Right lobe of liver (tissue), 6 donors: ENCODE results near the gene COA5. TPM values are rescaled to one million over a fixed set of nuclear protein-coding genes. Genes with fewer than 3 reads are reported as not detected.

ENCODE experiments used
- ATAC-seq, 4 donors: fragments of 200-7000 bp; cut with Tn5 transposase; one replicate each; pipeline ENCODE4 v1.9.1; 2020; ENCODE audit warnings: mild to moderate bottlenecking in 4 of 4, moderate library complexity in 4 of 4
- DNase-seq, 3 donors: peaks; one replicate each; pipeline ENCODE4 v3.0.0-alpha.2; 2020
- H3K27ac ChIP-seq, 3 donors: fragments of 200-600 bp; one replicate each; pipeline ENCODE4 v1.8.0; 2022
- H3K27me3 ChIP-seq, 2 donors: fragments of 200-600 bp; one replicate each; pipeline ENCODE4 v1.8.0; 2022
- H3K36me3 ChIP-seq, 4 donors: fragments of 200-600 bp; sonication (generic) in 1 of 4; one replicate each; pipeline versions ENCODE4 v1.5.1 to v1.8.0; 2017 to 2022; ENCODE audit warnings: control low read depth in 1 of 4
- H3K4me1 ChIP-seq, 4 donors: fragments of 200-600 bp; sonication (generic) in 1 of 4; one replicate each; pipeline versions ENCODE4 v1.5.1 to v1.8.0; 2017 to 2022; ENCODE audit warnings: control low read depth in 1 of 4
- H3K4me3 ChIP-seq, 3 donors: fragments of 200-600 bp; one replicate each; pipeline ENCODE4 v1.8.0; 2022
- H3K9me3 ChIP-seq, 4 donors: fragments of 200-600 bp; sonication (generic) in 1 of 4; one replicate each; pipeline versions ENCODE4 v1.5.1 to v1.8.0; 2017 to 2022; ENCODE audit warnings: control low read depth in 1 of 4
- POLR2A ChIP-seq: fragments of 450-650 bp; IDR thresholded peaks from one replicate; pipeline ENCODE4 v1.6.1; 2017; ENCODE audit warnings: antibody characterized with exemption, mild to moderate bottlenecking
- WGBS: methylation state at CpG from one replicate; pipeline ENCODE4 v1.1.6; 2018; ENCODE audit warnings: low coverage, low lambda C conversion rate; ENCODE audit not compliant: insufficient coverage; ENCODE audit errors: missing lambda C conversion rate; 5-methylcytosine and 5-hydroxymethylcytosine counted together
- intact Hi-C, 2 donors: fragments of 100-400 bp; cut with DNase I; formaldehyde crosslinking; loops; one replicate each; pipeline versions ENCODE4 v1.11.2 to v1.14.1; 2022
- total RNA-seq, 6 experiments: library from RNA; depleted of rRNA in 2 of 6; stranded (reverse); fragments of >200 nt in 2 of 6; fragmentation: NEBNext Ultra II Directional in 3 of 6; extraction: Animal tissue kit (Norgen Biotek cat#: 25700) in 3 of 6; gene quantifications; one replicate each; pipeline versions ENCODE4 v1.1.0 to v1.2.4, GENCODE V29; 2016 to 2023
- TF ChIP-seq, protein P1 (sequence below), 4 donors: fragments of 200-600 bp in 3 of 4; fragments of 450-650 bp in 1 of 4; IDR thresholded peaks; one replicate each; pipeline versions ENCODE4 v1.5.1 to v1.8.0; 2016 to 2022; ENCODE audit warnings: antibody characterized with exemption in 4 of 4, mild to moderate bottlenecking in 2 of 4
- donor health status: DM: no; HTN: yes; CAD: no.
- donor health status: DM: no; HTN: no; CAD: no.
- donor health status: DM: no; HTN: no; CAD: no.
- donor health status: DM: no; HTN: yes; CAD: no.
- donor health status: DM: no; HTN: yes; CAD: no.

The COA5 gene
- total RNA-seq, 6 experiments from 2014 or later: 12.9 to 23.0 (median 16.7) TPM

DNA sequence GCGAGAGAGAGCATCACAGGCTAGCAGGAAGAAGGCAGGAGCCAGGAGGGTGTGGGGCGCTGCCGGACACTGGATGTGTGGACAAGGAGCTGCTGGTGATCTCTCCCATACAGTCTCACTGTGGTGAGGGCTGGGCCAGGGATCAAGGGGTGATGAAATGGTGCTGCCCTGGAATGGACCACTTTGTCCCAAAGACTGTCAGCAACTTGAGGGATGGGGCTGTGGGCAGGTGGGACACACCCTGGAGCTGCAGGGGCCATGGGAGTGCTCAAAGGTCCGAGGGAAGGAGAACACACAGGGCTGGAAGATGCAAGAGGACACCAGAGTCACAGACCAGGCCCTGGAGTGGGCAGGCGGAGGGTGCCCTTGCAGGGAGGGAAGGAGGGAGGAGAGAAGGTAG is 38.0 kb downstream of the COA5 start:
- ATAC-seq: no peak
- H3K4me1 ChIP-seq: no peaks in the 10 kb centered on the region
- 92% methylated on average over 2 of the region's 5 CpGs for WGBS
- no peak for DNase-seq
- H3K9me3 ChIP-seq: no peaks in the 10 kb centered on the region
- no peak overlapping the region for H3K4me3 ChIP-seq
- peaks cover 0 to 25% (median under 1%) of the 10 kb centered on the region in 4 donors for H3K36me3 ChIP-seq
- H3K27me3 ChIP-seq: no peaks in the 10 kb centered on the region
- intact Hi-C loops: no loop called here
- no peak overlapping the region for H3K27ac ChIP-seq
- TF ChIP-seq, protein P1, sequence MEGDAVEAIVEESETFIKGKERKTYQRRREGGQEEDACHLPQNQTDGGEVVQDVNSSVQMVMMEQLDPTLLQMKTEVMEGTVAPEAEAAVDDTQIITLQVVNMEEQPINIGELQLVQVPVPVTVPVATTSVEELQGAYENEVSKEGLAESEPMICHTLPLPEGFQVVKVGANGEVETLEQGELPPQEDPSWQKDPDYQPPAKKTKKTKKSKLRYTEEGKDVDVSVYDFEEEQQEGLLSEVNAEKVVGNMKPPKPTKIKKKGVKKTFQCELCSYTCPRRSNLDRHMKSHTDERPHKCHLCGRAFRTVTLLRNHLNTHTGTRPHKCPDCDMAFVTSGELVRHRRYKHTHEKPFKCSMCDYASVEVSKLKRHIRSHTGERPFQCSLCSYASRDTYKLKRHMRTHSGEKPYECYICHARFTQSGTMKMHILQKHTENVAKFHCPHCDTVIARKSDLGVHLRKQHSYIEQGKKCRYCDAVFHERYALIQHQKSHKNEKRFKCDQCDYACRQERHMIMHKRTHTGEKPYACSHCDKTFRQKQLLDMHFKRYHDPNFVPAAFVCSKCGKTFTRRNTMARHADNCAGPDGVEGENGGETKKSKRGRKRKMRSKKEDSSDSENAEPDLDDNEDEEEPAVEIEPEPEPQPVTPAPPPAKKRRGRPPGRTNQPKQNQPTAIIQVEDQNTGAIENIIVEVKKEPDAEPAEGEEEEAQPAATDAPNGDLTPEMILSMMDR (IDR thresholded peaks at IDR 0.05): no peak
- TF ChIP-seq POLR2A: no peak

DNA sequence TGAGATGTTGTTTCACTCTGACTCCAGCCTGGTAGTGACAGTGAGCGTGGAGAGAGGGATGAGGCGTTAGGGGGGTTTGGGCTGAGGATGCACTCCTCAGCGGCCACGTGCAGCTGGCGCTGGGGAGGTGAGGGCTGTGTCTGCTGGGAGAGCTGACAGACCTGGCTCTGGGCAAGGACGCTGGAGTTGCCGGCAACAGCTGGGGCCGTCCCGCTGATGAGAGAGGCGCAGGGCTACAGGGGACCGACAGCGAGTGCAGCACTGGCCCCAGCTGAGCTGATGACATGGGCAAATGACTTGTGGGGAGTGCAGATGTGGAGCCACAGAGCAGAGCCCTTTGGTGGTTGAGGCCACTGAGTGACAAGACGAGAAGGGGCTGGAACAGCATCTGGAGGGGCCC is 38.4 kb downstream of the COA5 start:
- H3K36me3 ChIP-seq: peaks cover 0 to 25% (median 2%) of the 10 kb centered on the region in 4 donors
- intact Hi-C loops: no loop called here

DNA sequence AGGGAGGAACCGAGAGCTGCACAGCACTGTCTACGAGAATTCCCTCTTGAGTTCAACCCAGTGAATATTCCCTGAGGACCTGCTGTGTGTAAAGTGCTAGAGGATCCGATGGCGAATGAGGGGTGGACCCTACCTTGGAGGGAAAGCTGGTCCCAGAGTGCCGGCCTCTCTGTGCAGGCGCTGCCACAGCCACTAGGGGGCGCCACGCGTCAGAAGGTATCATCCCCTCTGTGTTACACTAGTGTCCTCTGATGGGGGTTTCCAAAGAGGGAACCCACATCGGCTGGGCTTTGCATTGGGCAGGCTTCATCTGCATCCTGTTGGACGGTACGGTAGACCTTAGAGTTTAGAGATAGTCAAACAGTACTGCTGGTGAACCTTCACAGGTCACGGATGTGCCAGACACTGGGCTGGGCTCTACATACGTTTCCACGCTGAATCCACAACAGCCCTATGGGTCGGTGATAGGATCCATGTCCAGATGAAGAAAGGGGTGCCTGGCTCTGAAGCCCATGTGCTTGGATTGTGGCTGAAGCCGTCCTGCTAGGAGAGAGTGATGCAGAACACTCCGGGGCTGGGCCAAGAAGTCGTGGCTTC is 39.0 kb downstream of the COA5 start:
- peaks cover 0 to 25% (median 3%) of the 10 kb centered on the region in 4 donors for H3K36me3 ChIP-seq
- no peaks in the 10 kb centered on the region for H3K9me3 ChIP-seq
- no peaks in the 10 kb centered on the region for H3K27me3 ChIP-seq
- peak in 2 of 3 donors; percentile 57 to 58 for DNase-seq
- TF ChIP-seq POLR2A: no peak
- TF ChIP-seq, protein P1 (IDR thresholded peaks at IDR 0.05): peak; percentile 64 to 89 (median 82)
- no peak overlapping the region for H3K4me3 ChIP-seq
- peak; percentile 54 to 75 (median 70) for ATAC-seq
- no peak overlapping the region for H3K27ac ChIP-seq
- intact Hi-C loops: no loop called here
- 85% methylated on average over 11 of the region's 19 CpGs for WGBS
- H3K4me1 ChIP-seq: no peaks in the 10 kb centered on the region

More for the DNA sequence above, 38.4 kb downstream of the COA5 start:
- Histone ChIP-seq H3K4me3 (no peak overlapping the region), H3K27ac (no peak overlapping the region), H3K4me1 (no peaks in the 10 kb centered on the region), H3K27me3 (no peaks in the 10 kb centered on the region), H3K9me3 (no peaks in the 10 kb centered on the region)
- TF ChIP-seq, protein P1 (IDR thresholded peaks at IDR 0.05): no peak
- TF ChIP-seq POLR2A: no peak
- DNase-seq (no peak), ATAC-seq (no peak)
- 96% methylated on average over 11 of the region's 13 CpGs for whole genome bisulfite sequencing

DNA sequence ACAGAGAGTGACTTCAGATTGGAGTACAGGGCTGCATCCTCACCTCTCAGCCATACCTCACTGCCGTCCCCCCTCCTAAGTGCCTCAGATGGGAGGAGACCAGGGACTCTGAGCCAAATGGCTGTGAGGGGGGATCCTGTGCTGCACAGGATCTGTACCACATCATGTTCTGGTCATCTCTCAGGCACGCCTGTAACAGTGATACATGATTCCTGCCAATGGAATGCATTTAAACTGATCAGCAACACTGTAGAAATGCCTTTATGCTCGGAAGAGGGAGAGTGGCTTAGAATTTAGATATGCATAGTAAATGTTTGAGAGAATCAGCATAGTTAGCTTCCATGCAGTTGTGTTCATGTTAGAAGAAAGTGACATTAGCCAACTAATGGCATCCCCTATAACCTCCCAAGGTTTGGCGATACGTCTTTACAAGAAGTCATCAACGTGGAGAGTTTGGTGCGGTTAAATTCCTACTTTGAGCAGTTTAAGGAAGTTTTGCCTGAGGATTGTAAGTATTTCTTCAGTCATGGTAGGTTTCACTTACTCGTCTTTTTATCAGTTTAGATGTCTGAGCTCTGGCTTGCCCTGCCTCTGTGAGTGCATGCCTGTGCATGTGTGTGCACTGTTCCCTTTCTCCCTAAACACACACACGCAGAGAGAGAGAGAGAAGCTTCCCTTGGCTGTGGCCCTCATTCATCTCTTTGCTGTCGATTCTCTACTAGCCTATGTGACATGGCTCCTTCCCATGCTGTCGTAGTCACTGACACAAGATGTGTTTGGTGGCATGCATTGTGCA is 40.0 kb downstream of the COA5 start:
- Histone ChIP-seq H3K27me3 (no peaks in the 10 kb centered on the region), H3K36me3 (peaks cover 0 to 23% (median 3%) of the 10 kb centered on the region in 4 donors), H3K27ac (no peak overlapping the region), H3K4me1 (no peaks in the 10 kb centered on the region), H3K4me3 (no peak overlapping the region), H3K9me3 (no peaks in the 10 kb centered on the region)
- DNase-seq (no peak), ATAC-seq (no peak)
- intact Hi-C loops: no loop called here
- WGBS: 95% methylated on average over 9 of the region's 11 CpGs
- TF ChIP-seq, protein P1 (IDR thresholded peaks at IDR 0.05): no peak
- no peak for TF ChIP-seq POLR2A
